Putamen (tissue), 1 donor: ENCODE measurements around the gene PRR35.
"Not testable (repeated sequence)": the region's sequence is repeated elsewhere in the genome, so short reads cannot be mapped to it uniquely, and the experiment has no call there.

ENCODE experiments used
- DNase-seq: peaks from one replicate; pipeline ENCODE4 v3.0.0-alpha.2; 2016; ENCODE audit warnings: low spot score

PRR35 gene

DNA sequence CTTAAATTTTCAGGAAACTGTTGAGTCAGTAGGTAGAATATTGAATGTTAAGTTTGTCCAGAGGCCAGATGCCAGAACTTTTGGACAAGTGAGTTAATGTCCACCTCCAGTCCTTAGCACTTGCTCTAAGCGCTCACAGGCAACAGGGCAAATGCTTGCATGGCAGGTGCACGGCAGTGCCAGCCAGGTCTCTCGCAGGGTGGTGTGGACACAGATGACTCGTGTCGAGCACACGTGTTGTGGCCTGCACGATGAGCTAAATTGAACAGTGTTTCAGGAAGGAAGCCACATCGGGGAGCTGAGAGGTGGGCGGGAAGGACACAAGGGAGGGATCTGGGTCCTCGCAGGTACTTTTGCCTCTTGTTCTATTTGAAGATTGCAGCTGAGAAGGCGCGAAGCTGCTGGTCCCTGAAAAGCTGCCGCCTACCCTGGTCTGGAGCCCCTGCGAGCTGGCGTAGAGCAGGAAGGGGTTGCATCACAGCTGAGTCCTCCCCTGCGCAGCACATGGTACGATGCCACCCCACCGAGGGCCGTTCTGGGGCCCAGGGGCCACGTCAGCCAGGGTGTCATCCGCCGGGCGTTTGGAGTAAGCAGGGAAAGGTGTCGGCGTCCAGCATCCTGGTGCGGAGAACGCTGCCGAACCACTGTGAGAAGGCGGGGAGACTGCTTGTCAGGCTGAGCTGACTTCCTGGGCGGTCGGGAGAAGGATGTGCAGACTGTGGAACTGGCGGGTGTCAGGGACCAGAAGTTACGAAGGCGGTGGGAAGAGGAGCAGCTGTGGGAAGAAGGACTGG, 35.9 kb downstream of the PRR35 start:
- no peak for DNase-seq

DNA sequence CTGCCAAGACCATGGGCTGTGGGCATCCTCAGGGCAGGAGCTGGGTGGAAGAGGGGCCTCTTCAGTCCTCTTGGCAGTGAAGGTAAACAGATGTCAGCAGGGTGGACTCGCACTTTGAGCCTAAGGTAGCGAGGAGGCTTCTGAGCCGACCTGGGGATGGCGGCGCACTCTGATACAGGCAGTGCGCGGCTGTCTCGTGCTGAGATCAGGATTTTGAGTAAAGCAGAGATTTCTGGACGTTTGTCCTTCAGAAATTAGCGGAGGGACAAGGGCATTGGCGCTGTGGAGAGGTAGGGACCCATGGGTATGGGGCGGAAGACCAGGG, 36.5 kb downstream of the PRR35 start:
- no peak for DNase-seq

DNA sequence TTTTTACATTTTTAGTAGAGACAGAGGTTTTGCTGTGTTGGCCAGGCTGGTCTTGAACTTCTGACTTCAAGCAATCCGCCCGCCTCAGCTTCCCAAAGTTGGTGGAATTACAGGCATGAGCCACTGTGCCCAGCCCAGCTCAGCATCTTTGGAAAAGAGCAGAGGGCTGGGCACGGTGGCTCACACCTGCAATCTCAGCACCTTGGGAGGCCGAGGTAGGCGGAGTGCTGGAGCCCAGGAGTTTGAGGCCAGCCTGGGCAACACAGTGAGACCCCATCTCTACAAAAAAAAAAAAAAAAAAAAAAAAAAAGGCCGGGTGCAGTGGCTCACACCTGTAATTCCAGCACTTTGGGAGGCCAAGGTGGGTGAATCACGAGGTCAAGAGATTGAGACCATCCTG, 37.5 kb downstream of the PRR35 start:
- not testable (repeated sequence) for DNase-seq

DNA sequence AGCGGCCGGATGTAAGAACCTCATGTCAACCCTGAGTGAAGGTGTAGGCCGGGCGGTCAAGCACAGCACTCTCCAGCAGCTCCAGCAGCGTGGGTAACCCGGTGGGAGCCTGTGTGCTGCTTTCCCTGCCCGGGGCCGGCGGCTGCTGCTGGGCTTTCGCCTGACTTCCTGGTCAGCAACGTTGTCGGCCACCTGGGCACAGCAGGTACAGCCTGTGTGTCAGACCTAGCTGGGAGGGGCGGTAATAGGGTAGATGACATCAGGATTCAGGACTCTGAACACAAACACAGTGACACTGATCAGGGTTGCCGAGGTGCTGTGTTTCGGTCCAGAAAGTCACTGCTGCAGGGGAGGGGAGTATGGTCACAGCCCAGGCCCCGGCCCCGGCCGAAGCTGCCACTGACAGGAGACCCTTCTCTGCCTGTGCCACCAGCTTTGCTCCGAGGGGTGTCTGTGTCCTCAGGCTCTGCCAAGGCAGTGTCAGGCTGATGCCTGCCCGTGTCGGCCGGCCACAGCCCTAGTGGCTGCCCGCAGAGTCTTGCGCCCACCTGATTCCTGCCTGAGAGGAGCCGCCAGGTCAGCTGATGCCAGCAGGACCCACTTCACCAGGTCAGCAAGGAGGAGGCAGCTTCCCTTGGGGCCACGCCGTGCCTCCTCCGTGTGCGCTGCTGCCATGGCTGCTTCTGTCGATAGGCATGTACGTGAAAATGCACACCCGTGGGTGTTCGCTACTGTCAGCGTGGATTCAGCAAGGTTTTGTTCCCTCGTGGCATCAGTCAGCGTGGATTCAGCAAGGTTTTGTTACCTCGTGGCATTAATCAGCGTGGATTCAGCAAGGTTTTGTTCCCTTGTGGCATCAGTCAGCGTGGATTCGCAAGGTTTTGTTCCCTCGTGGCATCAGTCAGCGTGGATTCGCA, 38.9 kb downstream of the PRR35 start:
- DNase-seq, result no peak

DNA sequence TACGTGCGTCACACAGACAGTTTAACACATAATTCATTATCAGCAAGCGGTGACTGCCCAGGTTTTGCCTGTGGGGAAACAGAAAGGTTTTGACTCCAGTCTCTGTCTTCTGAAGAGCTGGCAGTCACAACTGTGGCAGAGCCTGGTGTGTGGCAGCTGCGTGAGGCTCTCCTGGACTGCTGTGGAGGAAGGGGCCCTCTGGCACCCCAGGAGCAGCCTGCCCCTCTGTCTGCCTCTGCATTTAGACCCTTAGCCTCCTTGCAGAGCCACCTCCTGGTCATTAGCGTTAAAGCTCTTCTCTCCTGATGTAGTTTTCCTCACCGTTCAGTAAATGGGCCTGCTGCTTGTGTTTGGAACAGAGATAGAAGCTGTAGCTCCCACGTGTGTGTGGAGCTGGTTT, 40.6 kb downstream of the PRR35 start:
- DNase-seq, result no peak

DNA sequence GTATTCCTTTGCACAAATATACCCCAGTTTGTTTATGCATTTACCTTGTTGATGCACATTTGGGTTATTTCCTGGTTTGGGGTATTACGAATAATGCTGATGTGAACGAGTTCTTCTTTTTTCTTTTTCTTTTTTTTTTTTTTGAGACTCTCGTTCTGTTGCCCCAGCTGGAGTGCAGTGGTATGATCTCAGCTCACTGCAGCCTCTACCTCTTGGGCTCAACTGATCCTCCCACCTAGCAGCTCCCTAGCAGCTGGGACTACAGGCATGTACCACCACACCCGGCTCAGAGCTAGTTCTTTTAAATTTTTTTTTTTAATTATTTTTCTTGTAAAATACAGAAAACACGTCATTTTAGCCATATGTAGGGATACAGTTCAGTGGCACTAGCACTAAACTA, 43.7 kb downstream of the PRR35 start:
- DNase-seq, result no peak

DNA sequence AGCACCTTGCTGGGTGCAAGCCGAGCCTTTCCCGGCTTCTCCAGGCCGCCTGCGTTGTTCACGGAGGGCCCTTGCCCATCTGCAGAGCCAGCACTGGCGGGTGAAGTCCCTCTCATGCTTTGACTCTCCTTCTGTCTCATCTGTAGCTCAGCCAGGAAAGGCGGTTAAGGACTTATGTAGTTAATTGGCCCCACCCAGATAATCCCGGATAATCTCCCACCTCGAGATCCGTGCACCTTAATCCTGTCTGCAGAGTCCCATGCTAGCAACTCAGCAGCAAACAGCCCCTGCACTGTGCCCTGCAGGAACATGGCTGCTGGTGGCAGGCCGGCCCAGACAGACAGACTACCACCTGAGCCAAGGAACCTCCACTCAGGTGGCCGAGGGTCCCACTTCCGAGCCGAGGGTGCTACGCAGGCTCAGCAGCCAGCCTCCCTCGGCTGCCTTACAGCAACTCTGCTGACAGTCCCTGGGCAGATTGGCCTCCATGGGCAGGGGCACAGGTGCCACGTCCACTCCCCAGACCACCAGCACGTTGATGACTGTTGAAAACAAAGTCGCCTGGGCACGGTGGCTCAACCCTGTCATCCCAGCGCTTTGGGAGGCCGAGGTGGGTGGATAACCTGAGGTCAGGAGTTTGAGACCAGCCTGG, 46.6 kb downstream of the PRR35 start:
- DNase-seq, result no peak

DNA sequence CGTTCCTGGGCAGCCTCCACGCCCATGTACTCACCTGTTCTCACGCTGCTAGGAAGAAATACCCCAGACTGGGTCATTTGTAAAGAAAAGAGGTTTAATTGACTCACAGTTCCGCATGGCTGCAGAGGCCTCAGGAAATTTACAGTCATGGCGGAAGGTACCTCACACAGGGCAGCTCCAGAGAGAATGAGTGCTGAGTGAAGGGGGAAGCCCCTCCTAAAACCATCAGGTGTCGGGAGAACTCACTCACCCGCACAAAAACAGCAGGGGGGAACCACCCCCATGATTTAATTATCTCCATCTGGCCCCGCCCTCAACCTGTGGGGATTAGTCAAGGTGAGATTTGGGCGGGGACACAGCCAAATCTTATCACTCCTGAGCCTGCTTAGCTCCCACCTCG, 47.8 kb downstream of the PRR35 start:
- DNase-seq, result no peak

DNA sequence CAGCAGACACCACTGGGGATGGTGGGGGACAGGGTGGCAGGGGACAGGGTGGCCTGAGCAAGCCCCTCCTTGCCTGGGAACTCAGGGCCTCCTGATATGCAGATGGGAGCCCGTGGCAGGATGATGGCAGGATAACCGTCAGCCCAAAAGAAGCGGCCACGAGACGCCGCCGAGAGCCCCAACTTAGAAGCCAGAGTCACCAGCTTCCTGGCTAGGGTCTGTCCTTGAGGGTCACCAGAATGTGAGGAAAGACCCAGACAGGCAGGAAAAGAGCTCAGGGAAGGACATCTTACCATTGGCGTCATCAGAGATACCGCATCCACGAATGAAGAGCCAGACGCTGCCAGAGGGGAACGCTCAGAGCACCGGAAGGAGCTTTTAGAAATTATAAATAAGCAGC, 49.1 kb downstream of the PRR35 start:
- no peak for DNase-seq

DNA sequence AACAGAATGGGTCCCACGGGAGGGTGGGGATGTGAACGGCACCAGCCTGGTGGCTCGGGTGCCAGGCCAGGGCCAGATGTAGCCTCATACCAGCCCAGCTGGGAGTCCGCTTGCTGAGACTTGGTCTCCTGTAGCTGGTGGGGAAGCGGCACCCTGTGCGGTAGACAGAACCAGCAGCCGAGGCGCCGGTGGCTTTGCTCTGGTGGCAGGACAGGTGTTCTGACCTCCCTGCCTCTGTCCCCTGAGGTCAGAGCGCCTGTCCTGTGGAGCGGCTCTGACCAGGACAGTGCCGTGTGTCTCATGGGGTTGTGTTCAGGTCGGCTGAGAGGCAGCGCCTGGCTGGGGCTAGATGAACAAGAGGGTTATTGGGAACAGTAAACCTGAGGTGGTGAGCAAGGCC, 49.8 kb downstream of the PRR35 start:
- DNase-seq, result no peak

DNA sequence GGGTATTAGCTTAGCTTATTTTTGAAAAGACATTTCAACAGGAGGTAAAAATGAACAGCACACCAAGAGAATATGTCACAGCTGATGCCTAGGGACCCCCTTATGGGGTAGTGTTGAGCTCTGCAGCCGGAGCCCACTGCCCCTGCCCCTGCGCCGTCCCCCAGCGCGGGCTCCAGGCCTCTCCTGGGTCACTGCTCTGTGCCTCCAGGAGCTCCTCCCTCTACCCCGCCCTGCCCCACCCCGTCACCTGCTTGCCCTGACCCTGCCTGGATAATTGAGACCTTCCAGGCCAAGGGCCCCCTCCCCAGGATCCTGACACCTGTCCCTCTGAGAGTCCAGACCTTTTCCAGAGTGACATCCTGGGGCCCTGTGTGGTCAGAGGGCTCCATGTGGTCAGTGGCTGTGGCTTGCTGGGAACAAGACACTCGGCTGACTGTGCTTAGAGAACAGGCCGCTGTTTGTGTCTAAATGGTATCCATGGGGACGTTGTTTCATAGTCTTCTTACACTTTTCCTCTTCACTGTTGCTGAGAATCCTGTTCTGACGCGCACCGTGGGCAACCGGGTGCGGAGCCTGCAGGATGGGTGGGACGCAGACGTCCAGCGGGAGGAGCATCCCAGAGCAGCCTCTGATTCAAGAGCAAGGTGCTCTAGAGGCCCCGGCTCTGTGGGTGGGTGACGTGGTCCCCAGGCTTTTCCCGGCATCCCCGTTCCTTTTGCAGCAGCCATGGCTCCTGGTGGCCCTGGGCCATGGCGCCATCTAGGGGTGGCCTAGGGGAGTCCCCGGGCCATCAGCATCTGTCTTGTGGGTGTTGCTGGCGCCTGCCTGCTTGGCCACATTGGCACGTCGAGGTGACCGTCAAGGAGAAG, 50.6 kb downstream of the PRR35 start:
- DNase-seq, result peak; percentile 60

DNA sequence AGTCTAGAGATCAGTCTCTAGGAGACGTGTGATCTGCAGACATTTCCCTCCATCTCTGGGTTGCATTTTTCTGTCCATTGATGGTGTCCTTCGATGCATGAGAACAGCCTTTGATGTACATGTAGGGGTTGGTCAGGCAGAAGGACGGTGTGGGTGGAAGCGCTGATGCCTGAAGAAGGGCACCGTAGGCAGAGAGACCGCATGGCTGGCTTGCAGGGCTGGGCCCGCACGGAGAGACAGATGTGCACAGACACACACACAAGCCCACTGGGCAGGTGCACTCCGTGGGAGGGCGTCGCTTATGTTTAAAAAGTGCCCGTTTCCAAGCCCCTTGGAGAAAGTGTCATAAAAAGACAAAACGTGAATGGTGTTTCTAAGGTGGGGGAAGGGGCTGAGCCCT, 54.9 kb downstream of the PRR35 start:
- DNase-seq, result no peak
